NCI-H446 (cell line): ENCODE measurements around the gene MRNIP.
"Not testable (repeated sequence)": the region's sequence is repeated elsewhere in the genome, so short reads cannot be mapped to it uniquely, and the experiment has no call there.

Experiments used
- DNase-seq, 2 experiments: peaks; one replicate each; lab custom pipeline; 2025; lab: John Stamatoyannopoulos, UW

Gene MRNIP

DNA sequence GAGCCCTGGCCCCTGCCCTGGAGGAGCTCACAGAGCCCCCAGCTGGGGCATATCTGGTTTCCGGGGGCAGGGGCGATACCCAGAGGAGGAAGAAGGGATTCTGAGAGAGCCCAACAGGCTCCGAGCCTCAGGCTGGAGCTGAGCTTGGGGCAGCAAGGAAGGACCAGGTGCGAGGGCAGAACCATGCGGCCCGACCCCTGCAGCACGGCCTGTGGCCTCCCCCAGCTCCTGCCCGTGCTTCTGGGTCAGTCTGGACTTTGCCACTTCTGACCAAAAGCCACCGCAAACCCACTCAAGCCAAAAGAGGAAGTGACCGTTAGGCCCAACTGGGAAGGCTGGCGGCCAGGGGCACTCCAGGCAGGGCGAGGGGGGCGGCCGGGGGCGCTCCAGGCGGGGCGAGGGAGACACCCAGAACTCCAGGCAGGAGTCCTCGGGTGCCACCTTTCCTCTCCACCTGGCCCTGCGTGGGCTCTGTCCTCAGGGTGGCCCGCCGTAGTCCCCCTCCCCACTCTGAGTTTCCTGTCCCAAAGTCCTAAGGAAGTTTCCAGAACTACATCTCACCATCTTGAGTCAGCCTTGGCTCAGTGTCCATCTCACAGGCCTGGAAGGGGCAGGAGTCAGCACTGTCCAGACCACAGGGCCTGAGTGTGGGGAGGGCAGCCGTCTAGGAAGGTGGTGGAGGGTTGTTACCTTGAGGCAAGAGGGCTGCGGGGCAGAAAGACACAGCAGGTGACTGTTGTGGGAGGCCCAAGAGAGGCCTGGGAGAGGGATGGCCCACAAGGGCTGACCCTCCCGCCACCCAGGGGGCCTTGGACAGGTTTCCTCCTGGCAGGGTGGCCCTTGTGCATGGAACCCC lies 65.8 kb downstream of the MRNIP start:
- DNase-seq, result no peak

DNA sequence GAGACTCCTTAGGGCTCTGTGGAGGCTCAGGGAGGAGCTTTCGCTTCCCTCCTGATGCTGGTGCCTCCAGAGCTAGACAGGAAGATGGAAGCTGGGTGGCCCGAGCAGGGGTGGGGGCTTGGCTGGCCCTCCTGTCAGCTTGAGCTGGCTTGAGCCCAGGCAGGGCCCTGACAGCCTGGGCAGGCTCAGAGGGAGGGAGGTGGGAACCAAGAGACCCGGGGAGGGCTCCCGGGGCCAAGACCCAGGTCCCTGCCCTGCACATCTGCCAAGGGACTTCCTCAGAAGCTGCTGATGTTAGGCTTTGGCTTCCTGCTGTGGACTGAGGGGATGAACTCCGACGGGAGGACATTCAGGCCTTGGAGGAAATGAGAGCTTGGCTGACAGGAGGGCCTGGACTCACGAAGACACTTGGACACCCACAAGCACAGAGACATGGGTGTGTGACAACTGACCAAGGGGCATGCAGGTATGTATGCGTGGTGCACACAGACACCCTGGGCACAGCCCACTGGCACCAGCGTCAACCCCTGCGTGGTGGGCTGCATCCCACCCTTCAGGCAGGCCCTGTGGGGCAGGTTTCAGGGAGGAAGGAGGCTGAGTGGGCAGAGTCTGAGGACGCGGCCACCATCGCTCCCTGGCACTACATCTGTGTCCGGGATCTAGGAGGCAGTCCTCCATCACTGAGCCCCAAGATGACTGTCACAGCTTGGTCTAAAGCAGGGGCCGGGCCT lies 66.6 kb downstream of the MRNIP start:
- DNase-seq, result no peak

DNA sequence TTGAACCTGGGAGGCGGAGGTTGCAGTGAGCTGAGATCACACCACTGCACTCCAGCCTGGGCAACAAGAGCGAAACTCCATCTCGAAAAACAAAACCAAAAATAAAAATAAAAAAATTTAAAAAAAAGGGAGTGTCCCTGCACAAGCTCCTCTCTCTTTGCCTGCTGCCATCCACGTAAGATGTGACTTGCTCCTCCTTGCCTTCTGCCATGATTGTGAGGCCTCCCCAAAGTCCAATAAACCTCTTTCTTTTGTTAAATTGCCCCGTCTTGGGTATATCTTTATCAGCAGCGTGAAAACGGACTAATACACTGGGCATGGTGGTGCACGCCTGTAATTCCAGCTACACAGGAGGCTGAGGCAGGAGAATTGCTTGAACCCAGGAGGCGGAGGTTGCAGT lies 69.3 kb downstream of the MRNIP start:
- not testable (repeated sequence) for DNase-seq

DNA sequence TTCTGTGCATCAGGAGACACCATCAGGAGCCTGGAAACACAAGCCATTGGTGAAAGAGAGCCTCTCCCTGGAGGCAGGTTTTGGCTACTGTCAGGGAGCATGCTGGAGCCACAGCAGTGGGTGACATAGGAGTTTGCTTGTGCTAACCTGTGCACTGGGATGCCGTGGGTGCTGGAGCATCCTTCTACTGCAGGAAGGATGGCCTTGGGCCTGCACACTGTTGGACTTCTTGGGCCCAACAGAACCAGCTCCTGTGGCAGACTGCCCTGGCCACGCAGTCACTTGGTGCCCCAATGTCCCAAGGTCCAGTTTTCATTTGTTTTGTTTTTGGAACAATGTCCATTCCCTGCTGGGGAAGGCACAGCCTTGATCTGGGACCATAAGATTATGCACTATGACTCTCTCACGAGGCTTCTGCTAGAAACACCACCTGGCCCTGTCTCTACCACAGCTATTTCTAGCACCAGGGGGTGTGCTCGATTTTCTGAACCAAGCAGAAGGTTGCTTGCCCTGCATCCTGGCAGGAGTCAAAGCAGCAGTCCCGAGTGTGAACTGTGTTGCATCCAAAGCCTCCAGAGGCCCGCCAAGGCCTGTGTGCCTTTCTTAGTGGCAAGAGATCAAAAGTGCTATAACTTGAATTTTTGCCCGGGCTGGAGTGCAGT lies 70.3 kb downstream of the MRNIP start:
- no peak for DNase-seq
